K562 (cell line): Measurements from ENCODE around the gene CCDC60. TPM values are rescaled to one million over a fixed set of nuclear protein-coding genes. Genes with fewer than 3 reads are reported as not detected.

Experiments used
- ELF1 ChIP-seq: fragments of 200-800 bp; sonication (Bioruptor generic); IDR thresholded peaks from 2 replicates; pipeline ENCODE4 v1.6.1; 2016; ENCODE audit warnings: missing genetic modification characterization, missing compliant biosample characterization
- ERF ChIP-seq: fragments of 450-650 bp; formaldehyde crosslinking; IDR thresholded peaks from 2 replicates; pipeline ENCODE4 v1.4.0; 2020; ENCODE audit warnings: mild to moderate bottlenecking, mixed read lengths
- EWSR1 ChIP-seq: fragments of 450-650 bp; IDR thresholded peaks from 2 replicates; pipeline ENCODE4 v1.6.1; 2018; ENCODE audit warnings: borderline replicate concordance, mild to moderate bottlenecking, low read depth, moderate library complexity; ENCODE audit not compliant: partially characterized antibody
- HDAC2 ChIP-seq: fragments of 450-650 bp; IDR thresholded peaks from 2 replicates; pipeline ENCODE4 v1.6.1; 2016; ENCODE audit warnings: mild to moderate bottlenecking
- KLF16 ChIP-seq: IDR thresholded peaks from 2 replicates; pipeline ENCODE4 v1.6.1; 2016; ENCODE audit warnings: antibody characterized with exemption
- MIER1 ChIP-seq: fragments of 450-650 bp; IDR thresholded peaks from 2 replicates; pipeline ENCODE4 v1.6.1; 2016; ENCODE audit warnings: antibody characterized with exemption, mild to moderate bottlenecking, low read depth
- PYGO2 ChIP-seq: fragments of 450-650 bp; IDR thresholded peaks from 2 replicates; pipeline ENCODE4 v1.6.1; 2016; ENCODE audit warnings: mild to moderate bottlenecking, missing genetic modification characterization, moderate library complexity, missing compliant biosample characterization
- ZBTB49 ChIP-seq: sonication (generic); formaldehyde crosslinking; IDR thresholded peaks from 2 replicates; pipeline ENCODE4 v1.8.0; 2022; ENCODE audit warnings: missing genetic modification reagents, mild to moderate bottlenecking, borderline replicate concordance
- ZNF263 ChIP-seq: sonication (generic); formaldehyde crosslinking; IDR thresholded peaks from 2 replicates; pipeline ENCODE4 v1.8.0; 2022; ENCODE audit warnings: mild to moderate bottlenecking, missing genetic modification reagents, borderline replicate concordance
- ZNF668 ChIP-seq: fragments of 250-450 bp; sonication (Bioruptor Pico); IDR thresholded peaks from 2 replicates; pipeline ENCODE4 v1.8.0; 2022; ENCODE audit warnings: mild to moderate bottlenecking, inconsistent platforms
- ZNF764 ChIP-seq: fragments of 250-450 bp; sonication (Bioruptor Pico); IDR thresholded peaks from 2 replicates; pipeline ENCODE4 v1.4.0; 2020; ENCODE audit warnings: low read depth, mild to moderate bottlenecking, moderate library complexity
- polyA plus RNA-seq, 8 experiments: library from polyadenylated mRNA; depleted of rRNA in 4 of 8; stranded (reverse) in 5 of 8; unstranded in 3 of 8; fragments of >200 nt; fragmentation: Nextera tagmentation in 2 of 8; fragmentation: Illumina TruSeq in 1 of 8; extraction: Ambion mirVana in 2 of 8; extraction: Trizol in 1 of 8; gene quantifications; 2 replicates each; pipeline versions ENCODE4 v1.2.1 to v1.2.3, GENCODE V29; 2011 to 2014; ENCODE audit warnings: inconsistent platforms in 1 of 8, missing spikeins in 1 of 8
- total RNA-seq, 7 experiments: library from RNA; depleted of rRNA in 6 of 7; stranded (reverse); fragments of >200 nt in 6 of 7; fragmentation: Illumina TruSeq in 2 of 7; extraction: Trizol in 2 of 7; gene quantifications; 2 replicates each; pipeline versions ENCODE4 v1.2.1 to v1.2.3, GENCODE V29; 2011 to 2021; ENCODE audit warnings: low replicate concordance in 1 of 7
- TF ChIP-seq, protein P1 (sequence below), 2 experiments: fragments of 450-650 bp; IDR thresholded peaks; 2 replicates each; pipeline ENCODE4 v1.6.1; 2016; ENCODE audit warnings: mild to moderate bottlenecking in 2 of 2, borderline replicate concordance in 1 of 2, low read depth in 1 of 2, moderate library complexity in 1 of 2
- TF ChIP-seq, protein P2 (sequence below): fragments of 450-650 bp; IDR thresholded peaks from 2 replicates; pipeline ENCODE4 v1.6.1; 2018; ENCODE audit warnings: mild to moderate bottlenecking, low read depth; ENCODE audit not compliant: partially characterized antibody

CCDC60 gene
- total and polyA plus RNA-seq, 9 of the 15 experiments (the other 6 are each of a cell fraction or from before 2014, with no cell fraction given), result not detected

DNA sequence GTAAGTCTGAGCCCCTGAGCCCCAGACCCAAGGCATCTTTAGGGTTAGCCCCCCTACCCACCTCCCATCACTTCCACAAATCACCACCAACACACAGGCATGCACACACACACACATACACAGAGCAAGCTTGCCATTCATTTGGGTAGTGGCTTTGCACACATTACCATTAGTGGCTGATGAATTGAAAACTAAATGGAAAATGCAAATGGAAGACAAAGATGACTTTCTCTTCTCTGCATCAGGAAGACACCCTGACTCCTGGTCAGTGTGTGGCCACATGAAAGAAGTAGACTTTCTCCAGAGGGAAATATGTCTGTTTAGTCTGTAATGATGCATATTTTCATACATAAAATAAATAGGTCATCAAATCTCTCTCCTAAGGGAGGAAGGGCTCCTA, 55.2 kb downstream of the CCDC60 start (continued):
- TF ChIP-seq, protein P1, sequence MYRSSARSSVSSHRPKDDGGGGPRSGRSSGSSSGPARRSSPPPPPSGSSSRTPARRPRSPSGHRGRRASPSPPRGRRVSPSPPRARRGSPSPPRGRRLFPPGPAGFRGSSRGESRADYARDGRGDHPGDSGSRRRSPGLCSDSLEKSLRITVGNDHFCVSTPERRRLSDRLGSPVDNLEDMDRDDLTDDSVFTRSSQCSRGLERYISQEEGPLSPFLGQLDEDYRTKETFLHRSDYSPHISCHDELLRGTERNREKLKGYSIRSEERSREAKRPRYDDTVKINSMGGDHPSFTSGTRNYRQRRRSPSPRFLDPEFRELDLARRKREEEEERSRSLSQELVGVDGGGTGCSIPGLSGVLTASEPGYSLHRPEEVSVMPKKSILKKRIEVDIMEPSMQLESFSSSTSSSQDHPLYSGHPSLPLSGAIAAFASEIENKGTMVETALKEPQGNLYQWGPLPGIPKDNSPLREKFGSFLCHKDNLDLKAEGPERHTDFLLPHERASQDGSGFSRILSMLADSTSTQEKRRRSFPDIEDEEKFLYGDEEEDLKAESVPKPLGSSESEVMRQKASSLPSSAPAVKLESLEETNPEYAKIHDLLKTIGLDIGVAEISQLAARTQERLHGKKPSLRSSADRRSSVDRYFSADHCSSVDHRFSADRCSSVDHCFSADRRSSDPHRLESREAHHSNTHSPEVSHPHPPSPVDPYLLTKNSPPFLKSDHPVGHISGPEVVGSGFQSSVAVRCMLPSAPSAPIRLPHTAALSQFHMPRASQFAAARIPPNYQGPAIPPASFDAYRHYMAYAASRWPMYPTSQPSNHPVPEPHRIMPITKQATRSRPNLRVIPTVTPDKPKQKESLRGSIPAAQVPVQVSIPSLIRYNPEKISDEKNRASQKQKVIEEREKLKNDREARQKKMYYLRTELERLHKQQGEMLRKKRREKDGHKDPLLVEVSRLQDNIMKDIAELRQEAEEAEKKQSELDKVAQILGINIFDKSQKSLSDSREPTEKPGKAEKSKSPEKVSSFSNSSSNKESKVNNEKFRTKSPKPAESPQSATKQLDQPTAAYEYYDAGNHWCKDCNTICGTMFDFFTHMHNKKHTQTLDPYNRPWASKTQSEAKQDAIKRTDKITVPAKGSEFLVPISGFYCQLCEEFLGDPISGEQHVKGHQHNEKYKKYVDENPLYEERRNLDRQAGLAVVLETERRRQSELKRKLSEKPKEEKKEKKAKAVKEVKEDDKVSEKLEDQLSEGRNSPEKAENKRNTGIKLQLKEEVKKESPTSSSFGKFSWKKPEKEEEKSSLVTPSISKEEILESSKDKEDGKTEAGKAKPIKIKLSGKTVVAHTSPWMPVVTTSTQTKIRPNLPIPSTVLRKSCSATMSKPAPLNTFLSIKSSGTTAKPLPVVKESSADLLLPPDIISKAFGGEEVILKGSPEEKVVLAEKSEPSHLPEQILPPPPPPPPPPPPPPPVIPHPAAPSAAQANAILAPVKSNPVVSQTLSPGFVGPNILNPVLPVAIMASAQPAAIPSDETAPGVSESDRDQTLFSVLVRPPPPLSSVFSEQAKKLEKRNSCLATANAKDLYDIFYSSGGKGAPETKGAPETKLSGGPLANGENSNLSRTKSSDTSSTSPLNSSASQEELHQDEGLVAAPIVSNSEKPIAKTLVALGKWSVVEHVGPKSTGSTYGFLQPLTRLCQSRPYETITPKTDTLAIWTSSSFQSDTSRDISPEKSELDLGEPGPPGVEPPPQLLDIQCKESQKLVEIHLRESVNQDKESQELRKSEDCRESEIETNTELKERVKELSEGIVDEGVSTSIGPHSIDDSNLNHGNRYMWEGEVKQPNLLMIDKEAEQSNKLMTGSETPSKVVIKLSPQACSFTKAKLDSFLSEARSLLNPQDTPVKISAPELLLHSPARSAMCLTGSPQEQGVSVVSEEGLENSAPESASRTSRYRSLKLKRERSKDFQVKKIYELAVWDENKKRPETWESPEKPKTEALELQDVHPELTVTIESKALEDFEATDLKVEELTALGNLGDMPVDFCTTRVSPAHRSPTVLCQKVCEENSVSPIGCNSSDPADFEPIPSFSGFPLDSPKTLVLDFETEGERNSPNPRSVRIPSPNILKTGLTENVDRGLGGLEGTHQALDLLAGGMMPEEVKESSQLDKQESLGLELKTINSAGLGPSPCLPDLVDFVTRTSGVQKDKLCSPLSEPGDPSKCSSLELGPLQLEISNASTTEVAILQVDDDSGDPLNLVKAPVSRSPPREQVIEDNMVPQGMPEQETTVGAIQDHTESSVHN (IDR thresholded peaks at IDR 0.05; ENCODE audit: borderline replicate concordance in 1 of 2, low read depth in 1 of 2), result no peak
- TF ChIP-seq ELF1 (no peak), ZNF668 (CRISPR knock-in tag) (no peak), ZNF764 (CRISPR knock-in tag) (no peak), ZNF263 (CRISPR knock-in tag) (no peak), EWSR1 (no peak), PYGO2 (tag) (no peak), ZBTB49 (CRISPR knock-in tag) (no peak), KLF16 (no peak), ERF (CRISPR knock-in tag) (no peak), MIER1 (no peak), HDAC2 (no peak)
- TF ChIP-seq, protein P2, sequence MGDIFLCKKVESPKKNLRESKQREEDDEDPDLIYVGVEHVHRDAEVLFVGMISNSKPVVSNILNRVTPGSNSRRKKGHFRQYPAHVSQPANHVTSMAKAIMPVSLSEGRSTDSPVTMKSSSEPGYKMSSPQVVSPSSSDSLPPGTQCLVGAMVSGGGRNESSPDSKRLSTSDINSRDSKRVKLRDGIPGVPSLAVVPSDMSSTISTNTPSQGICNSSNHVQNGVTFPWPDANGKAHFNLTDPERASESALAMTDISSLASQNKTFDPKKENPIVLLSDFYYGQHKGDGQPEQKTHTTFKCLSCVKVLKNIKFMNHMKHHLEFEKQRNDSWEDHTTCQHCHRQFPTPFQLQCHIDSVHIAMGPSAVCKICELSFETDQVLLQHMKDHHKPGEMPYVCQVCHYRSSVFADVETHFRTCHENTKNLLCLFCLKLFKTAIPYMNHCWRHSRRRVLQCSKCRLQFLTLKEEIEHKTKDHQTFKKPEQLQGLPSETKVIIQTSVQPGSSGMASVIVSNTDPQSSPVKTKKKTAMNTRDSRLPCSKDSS, result no peak
